Ovary (tissue), 9 donors: ENCODE results near the gene SLIT3. TPM values are rescaled to one million over a fixed set of nuclear protein-coding genes. Genes with fewer than 3 reads are reported as not detected.

Experiments used
- DNase-seq, 5 donors: peaks; one replicate each; pipeline ENCODE4 v3.0.0-alpha.2; 2019 to 2020
- H3K27ac ChIP-seq, 2 donors: fragments of 200-600 bp; one replicate each; pipeline versions ENCODE4 v1.5.1 to v1.8.0; 2019 to 2022
- H3K27me3 ChIP-seq: fragments of 200-600 bp; one replicate; pipeline ENCODE4 v1.8.0; 2022
- H3K36me3 ChIP-seq: fragments of 200-600 bp; sonication (generic); one replicate; pipeline ENCODE4 v1.5.1; 2019
- H3K4me1 ChIP-seq: one replicate; pipeline ENCODE4 v1.8.1; 2013; ENCODE audit warnings: mild to moderate bottlenecking, moderate library complexity; ENCODE audit not compliant: insufficient read depth
- H3K4me3 ChIP-seq: fragments of 200-600 bp; sonication (generic); one replicate; pipeline ENCODE4 v1.5.1; 2017
- H3K9me3 ChIP-seq, 2 donors: fragments of 200-600 bp in 1 of 2; sonication (generic) in 1 of 2; one replicate each; pipeline versions ENCODE4 v1.5.1 to v1.8.1; 2013 to 2019; ENCODE audit warnings: mild to moderate bottlenecking in 1 of 2, moderate library complexity in 1 of 2
- CTCF ChIP-seq, 3 donors: fragments of 450-650 bp in 2 of 3; fragments of 200-600 bp in 1 of 3; IDR thresholded peaks; one replicate each; pipeline versions ENCODE4 v1.5.1 to v1.8.0; 2016 to 2022; ENCODE audit warnings: antibody characterized with exemption in 3 of 3, mild to moderate bottlenecking in 1 of 3
- EP300 ChIP-seq: sonication (generic); formaldehyde crosslinking; IDR thresholded peaks from one replicate; pipeline ENCODE4 v1.6.1; 2017; ENCODE audit warnings: antibody characterized with exemption
- POLR2A ChIP-seq: fragments of 450-650 bp; IDR thresholded peaks from one replicate; pipeline ENCODE4 v1.6.1; 2017; ENCODE audit warnings: antibody characterized with exemption, mild to moderate bottlenecking, moderate library complexity
- WGBS, 3 donors: extraction: QIAGEN DNeasy Blood & Tissue Kit in 1 of 3; methylation state at CpG; one replicate each; pipeline versions ENCODE4 v1.1.5 to v1.1.7; 2013 to 2017; 5-methylcytosine and 5-hydroxymethylcytosine counted together
- intact Hi-C, 4 donors: fragments of 100-400 bp; cut with DNase I; formaldehyde crosslinking; loops; one replicate each; pipeline versions ENCODE4 v1.11.0 to v1.15.1; 2022 to 2023
- polyA plus RNA-seq, 2 donors: library from polyadenylated mRNA; stranded (reverse); fragments of 200-250 nt in 1 of 2; fragments of 350-450 nt in 1 of 2; fragmentation: Illumina TruSeq in 1 of 2; extraction: RNeasy Lipid Tissue Mini Kit (QIAGEN cat#74804) in 1 of 2; gene quantifications; one replicate each; pipeline ENCODE4 v1.2.3, GENCODE V29; 2013 to 2014
- total RNA-seq, 7 donors: library from RNA; depleted of rRNA in 2 of 7; stranded (reverse); fragments of >200 nt in 2 of 7; fragmentation: NEBNext Ultra II Directional in 3 of 7; extraction: Animal tissue kit (Norgen Biotek cat#: 25700) in 3 of 7; gene quantifications; one replicate each; pipeline versions ENCODE4 v1.1.0 to v1.2.4, GENCODE V29; 2016 to 2023
- donor health status: DM: no; HTN: no; CAD: no; lungs with moderate emphysema.
- donor health status: DM: no; HTN: no; CAD: no.
- donor health status: Bipolar disorder and iron deficiency.
- donor health status: DM: yes; HTN: yes; CAD: no.
- donor health status: DM: no; HTN: no; CAD: no.
- donor health status: DM: yes; HTN: yes; CAD: no.

SLIT3 gene
- total and polyA plus RNA-seq, 9 donors, result 10.3 to 106 (median 24.4) TPM

GRCh38 chr5:168702511-168702910 lies 598.4 kb downstream of the SLIT3 start:
- H3K4me3 ChIP-seq, result no peak overlapping the region
- intact Hi-C loops, result no loop called here
- H3K36me3 ChIP-seq, result no peaks in the 10 kb centered on the region
- DNase-seq, result no peak
- TF ChIP-seq EP300 (no peak), POLR2A (no peak), CTCF (IDR thresholded peaks at IDR 0.05) (no peak)
- 95 to 98% (median 95%) methylated on average over 2 of the region's 2 CpGs for WGBS, 3 donors
- H3K27me3 ChIP-seq, result no peaks in the 10 kb centered on the region
- H3K27ac ChIP-seq, result no peak overlapping the region
- H3K4me1 ChIP-seq, result peaks cover 4% of the 10 kb centered on the region
- H3K9me3 ChIP-seq, result no peaks in the 10 kb centered on the region

- TF ChIP-seq CTCF (IDR thresholded peaks at IDR 0.05), result no peak
- no peaks in the 10 kb centered on the region for H3K36me3 ChIP-seq
- H3K4me3 ChIP-seq, result no peak overlapping the region
- intact Hi-C loops, result no loop called here
- no peak overlapping the region for H3K27ac ChIP-seq
- H3K9me3 ChIP-seq, result no peaks in the 10 kb centered on the region
- WGBS, 3 donors, result 96% methylated on average over 5 of the region's 5 CpGs
- peaks cover 10% of the 10 kb centered on the region for H3K4me1 ChIP-seq
- no peak for DNase-seq
- no peaks in the 10 kb centered on the region for H3K27me3 ChIP-seq
These were observed 599.3 kb downstream of the SLIT3 start for GRCh38 chr5:168701641-168702040.

GRCh38 chr5:168699002-168699401 lies 601.9 kb downstream of the SLIT3 start:
- intact Hi-C loops, result loop anchor here in 1 of 4 donors (10.0 kb wide), 1 partner anchor 276 kb away; no protein-coding TSS in a partner anchor
- Histone ChIP-seq H3K27me3 (no peaks in the 10 kb centered on the region), H3K27ac (no peak overlapping the region), H3K4me1 (peaks cover 16% of the 10 kb centered on the region), H3K36me3 (no peaks in the 10 kb centered on the region), H3K4me3 (no peak overlapping the region), H3K9me3 (no peaks in the 10 kb centered on the region)
- TF ChIP-seq EP300 (no peak), CTCF (IDR thresholded peaks at IDR 0.05) (no peak), POLR2A (no peak)
- DNase-seq, result peak in 1 of 5 donors; percentile 43
- WGBS, 3 donors, result 12 to 23% (median 15%) methylated on average over 8 of the region's 8 CpGs

- no peaks in the 10 kb centered on the region for H3K9me3 ChIP-seq
- intact Hi-C loops, result loop anchor here in 1 of 4 donors (10.0 kb wide), 1 partner anchor 278 kb away; no protein-coding TSS in a partner anchor
- H3K27ac ChIP-seq, result peak overlapping the region in 1 of 2 donors; percentile 39
- H3K4me1 ChIP-seq, result peaks cover 16% of the 10 kb centered on the region
- TF ChIP-seq EP300, result no peak
- TF ChIP-seq POLR2A, result no peak
- no peak for TF ChIP-seq CTCF (IDR thresholded peaks at IDR 0.05)
- no peaks in the 10 kb centered on the region for H3K27me3 ChIP-seq
- WGBS, 3 donors, result 38 to 47% (median 41%) methylated on average over 11 of the region's 11 CpGs
- no peak overlapping the region for H3K4me3 ChIP-seq
- DNase-seq, result peak in 1 of 5 donors; percentile 50
- H3K36me3 ChIP-seq, result no peaks in the 10 kb centered on the region
These were observed 603.8 kb downstream of the SLIT3 start for GRCh38 chr5:168697034-168697720.
